ENCODE measurements around the gene LIMD2.

- no peak for TF ChIP-seq POLR2AphosphoS5 (IDR thresholded peaks at IDR 0.05; ENCODE audit: low read depth, low read length)
- no peak for TF ChIP-seq SIN3A (IDR thresholded peaks at IDR 0.05; ENCODE audit: borderline replicate concordance, insufficient read depth, low read length)
- no peak for TF ChIP-seq TAF1 (IDR thresholded peaks at IDR 0.05; ENCODE audit: borderline replicate concordance, insufficient read depth, low read length)
Observed at GRCh38 chr17:63701456-63701820, 1.5 kb upstream of the LIMD2 start.

Measured in PFSK-1 (cell line).